GM18498 (cell line): ENCODE data around the gene TPD52L2.

Experiments
- ATAC-seq: cut with Tn5 transposase; IDR thresholded peaks from one replicate; pipeline ENCODE4 v1.9.1; 2021; ENCODE audit warnings: mild to moderate bottlenecking, moderate library complexity; ENCODE audit not compliant: unreplicated experiment

Gene TPD52L2

GRCh38 chr20:63864978-63865640, at the start of gene TPD52L2:
Gene TPD52L2 (plus strand): TSS chr20:63865270. CDS start chr20:63865366, 96 bp downstream.
- peak; percentile 77 for ATAC-seq

- no peak for ATAC-seq
Observed at GRCh38 chr20:63815615-63816253, 49.3 kb upstream of the TPD52L2 start.

GRCh38 chr20:63819224-63819921, 45.7 kb upstream of the TPD52L2 start:
- no peak for ATAC-seq

- no peak for ATAC-seq
Observed at GRCh38 chr20:63821811-63822210, 43.3 kb upstream of the TPD52L2 start.

GRCh38 chr20:63822276-63822696, 42.8 kb upstream of the TPD52L2 start:
- ATAC-seq, result no peak

GRCh38 chr20:63823691-63824311, 41.3 kb upstream of the TPD52L2 start:
- no peak for ATAC-seq

GRCh38 chr20:63825331-63826118, 39.5 kb upstream of the TPD52L2 start:
- ATAC-seq, result no peak

- ATAC-seq, result no peak
Observed at GRCh38 chr20:63826753-63827152, 38.3 kb upstream of the TPD52L2 start.

- no peak for ATAC-seq
Observed at GRCh38 chr20:63828124-63828523, 36.9 kb upstream of the TPD52L2 start.

GRCh38 chr20:63828545-63828944, 36.5 kb upstream of the TPD52L2 start:
- ATAC-seq, result no peak

- ATAC-seq, result no peak
Observed at GRCh38 chr20:63828951-63829350, 36.1 kb upstream of the TPD52L2 start.

GRCh38 chr20:63829603-63829944, 35.5 kb upstream of the TPD52L2 start:
- ATAC-seq, result no peak

GRCh38 chr20:63829945-63830835, 34.9 kb upstream of the TPD52L2 start:
- no peak for ATAC-seq

GRCh38 chr20:63830841-63831588, 34.1 kb upstream of the TPD52L2 start, which contains the start of gene ZBTB46:
Gene ZBTB46 (minus strand): TSS chr20:63831264. CDS start chr20:63790757, 40,507 bp downstream.
- no peak for ATAC-seq

GRCh38 chr20:63831646-63831992, 33.5 kb upstream of the TPD52L2 start:
- no peak for ATAC-seq

GRCh38 chr20:63831993-63832686, 32.9 kb upstream of the TPD52L2 start:
- no peak for ATAC-seq

GRCh38 chr20:63833776-63834490, 31.1 kb upstream of the TPD52L2 start:
- ATAC-seq, result no peak

GRCh38 chr20:63834491-63834880, 30.6 kb upstream of the TPD52L2 start:
- ATAC-seq, result no peak
